Measurements from ENCODE around the gene ARSA. TPM values are rescaled to one million over a fixed set of nuclear protein-coding genes. Genes with fewer than 3 reads are reported as not detected.

The ARSA gene
- total RNA-seq, 4 donors from 2014 or later, result 23.3 to 51.8 (median 30.4) TPM

DNA sequence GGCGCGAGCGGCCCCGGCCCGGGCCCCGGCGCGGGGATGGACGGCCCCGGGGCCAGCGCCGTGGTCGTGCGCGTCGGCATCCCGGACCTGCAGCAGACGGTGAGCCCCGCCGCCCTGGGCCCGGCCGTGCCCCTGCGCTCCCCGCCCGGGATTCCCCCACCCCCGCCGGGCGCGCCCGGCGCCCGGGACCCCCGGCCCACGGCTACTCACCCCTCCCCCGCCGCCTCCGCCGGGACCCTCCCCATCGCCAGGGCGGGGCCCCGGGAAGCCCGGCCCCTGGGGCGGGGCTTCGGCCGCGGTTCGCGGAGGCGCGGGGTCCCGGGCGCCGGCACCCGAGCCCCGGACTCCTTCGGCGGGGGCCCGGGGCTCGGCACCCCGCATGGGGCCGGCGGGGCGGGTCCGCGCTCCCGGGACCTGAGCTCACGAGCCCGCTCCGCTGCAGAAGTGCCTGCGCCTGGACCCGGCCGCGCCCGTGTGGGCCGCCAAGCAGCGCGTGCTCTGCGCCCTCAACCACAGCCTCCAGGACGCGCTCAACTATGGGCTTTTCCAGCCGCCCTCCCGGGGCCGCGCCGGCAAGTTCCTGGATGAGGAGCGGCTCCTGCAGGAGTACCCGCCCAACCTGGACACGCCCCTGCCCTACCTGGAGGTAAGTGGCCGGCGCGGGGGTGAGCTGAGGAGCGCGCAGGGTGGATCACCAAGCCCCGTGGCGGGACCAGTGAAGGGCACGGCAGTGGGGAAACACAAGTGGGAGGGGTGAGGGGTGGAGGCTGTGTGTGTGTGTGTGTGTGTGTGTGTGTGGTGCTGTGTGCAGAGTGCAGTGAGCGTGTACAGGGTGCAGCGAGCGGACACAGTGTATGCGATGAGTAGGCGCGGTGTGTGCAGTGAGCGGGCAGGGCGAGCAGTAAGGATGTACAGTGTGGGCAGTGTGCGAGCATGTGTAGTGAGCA, 46.9 kb upstream of the ARSA start:
- 11 to 12% methylated on average over 36 to 37 of the region's 105 CpGs for WGBS, 2 donors
- DNase-seq (ENCODE audit: low spot score in 2 of 2), result no peak
- TF ChIP-seq, protein P1, sequence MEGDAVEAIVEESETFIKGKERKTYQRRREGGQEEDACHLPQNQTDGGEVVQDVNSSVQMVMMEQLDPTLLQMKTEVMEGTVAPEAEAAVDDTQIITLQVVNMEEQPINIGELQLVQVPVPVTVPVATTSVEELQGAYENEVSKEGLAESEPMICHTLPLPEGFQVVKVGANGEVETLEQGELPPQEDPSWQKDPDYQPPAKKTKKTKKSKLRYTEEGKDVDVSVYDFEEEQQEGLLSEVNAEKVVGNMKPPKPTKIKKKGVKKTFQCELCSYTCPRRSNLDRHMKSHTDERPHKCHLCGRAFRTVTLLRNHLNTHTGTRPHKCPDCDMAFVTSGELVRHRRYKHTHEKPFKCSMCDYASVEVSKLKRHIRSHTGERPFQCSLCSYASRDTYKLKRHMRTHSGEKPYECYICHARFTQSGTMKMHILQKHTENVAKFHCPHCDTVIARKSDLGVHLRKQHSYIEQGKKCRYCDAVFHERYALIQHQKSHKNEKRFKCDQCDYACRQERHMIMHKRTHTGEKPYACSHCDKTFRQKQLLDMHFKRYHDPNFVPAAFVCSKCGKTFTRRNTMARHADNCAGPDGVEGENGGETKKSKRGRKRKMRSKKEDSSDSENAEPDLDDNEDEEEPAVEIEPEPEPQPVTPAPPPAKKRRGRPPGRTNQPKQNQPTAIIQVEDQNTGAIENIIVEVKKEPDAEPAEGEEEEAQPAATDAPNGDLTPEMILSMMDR (IDR thresholded peaks at IDR 0.05), result no peak
- TF ChIP-seq POLR2A (IDR thresholded peaks at IDR 0.05), result no peak
- intact Hi-C loops (cut with DNase I; ENCODE audit: low total_unique reads), result no loop called here
- no peak overlapping the region for H3K4me3 ChIP-seq (ENCODE audit: low read depth, poor library complexity, severe bottlenecking)

DNA sequence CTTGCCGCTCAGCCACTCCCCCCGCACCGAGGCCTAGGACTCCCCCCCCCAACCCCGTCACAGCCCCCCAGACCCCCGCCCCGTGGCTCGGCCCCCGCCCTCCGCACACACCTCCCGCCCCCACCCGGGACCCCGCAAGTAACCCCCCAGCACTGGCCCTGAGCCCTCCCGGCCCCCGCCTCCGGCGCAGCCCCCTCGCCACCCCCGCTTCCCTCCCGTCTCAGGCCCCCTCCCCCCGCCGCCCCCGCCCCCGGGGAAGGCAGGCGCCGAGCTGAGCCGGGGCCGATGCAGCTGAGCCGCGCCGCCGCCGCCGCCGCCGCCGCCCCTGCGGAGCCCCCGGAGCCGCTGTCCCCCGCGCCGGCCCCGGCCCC, 46.2 kb upstream of the ARSA start:
- TF ChIP-seq, protein P1 (IDR thresholded peaks at IDR 0.05), result no peak
- no peak for TF ChIP-seq POLR2A (IDR thresholded peaks at IDR 0.05)
- H3K4me3 ChIP-seq (ENCODE audit: low read depth, poor library complexity, severe bottlenecking), result no peak overlapping the region
- no peak for DNase-seq (ENCODE audit: low spot score in 2 of 2)
- intact Hi-C loops (cut with DNase I; ENCODE audit: low total_unique reads), result no loop called here
- WGBS, 2 donors, result 0% methylated on average over 3 to 7 of the region's 43 CpGs

DNA sequence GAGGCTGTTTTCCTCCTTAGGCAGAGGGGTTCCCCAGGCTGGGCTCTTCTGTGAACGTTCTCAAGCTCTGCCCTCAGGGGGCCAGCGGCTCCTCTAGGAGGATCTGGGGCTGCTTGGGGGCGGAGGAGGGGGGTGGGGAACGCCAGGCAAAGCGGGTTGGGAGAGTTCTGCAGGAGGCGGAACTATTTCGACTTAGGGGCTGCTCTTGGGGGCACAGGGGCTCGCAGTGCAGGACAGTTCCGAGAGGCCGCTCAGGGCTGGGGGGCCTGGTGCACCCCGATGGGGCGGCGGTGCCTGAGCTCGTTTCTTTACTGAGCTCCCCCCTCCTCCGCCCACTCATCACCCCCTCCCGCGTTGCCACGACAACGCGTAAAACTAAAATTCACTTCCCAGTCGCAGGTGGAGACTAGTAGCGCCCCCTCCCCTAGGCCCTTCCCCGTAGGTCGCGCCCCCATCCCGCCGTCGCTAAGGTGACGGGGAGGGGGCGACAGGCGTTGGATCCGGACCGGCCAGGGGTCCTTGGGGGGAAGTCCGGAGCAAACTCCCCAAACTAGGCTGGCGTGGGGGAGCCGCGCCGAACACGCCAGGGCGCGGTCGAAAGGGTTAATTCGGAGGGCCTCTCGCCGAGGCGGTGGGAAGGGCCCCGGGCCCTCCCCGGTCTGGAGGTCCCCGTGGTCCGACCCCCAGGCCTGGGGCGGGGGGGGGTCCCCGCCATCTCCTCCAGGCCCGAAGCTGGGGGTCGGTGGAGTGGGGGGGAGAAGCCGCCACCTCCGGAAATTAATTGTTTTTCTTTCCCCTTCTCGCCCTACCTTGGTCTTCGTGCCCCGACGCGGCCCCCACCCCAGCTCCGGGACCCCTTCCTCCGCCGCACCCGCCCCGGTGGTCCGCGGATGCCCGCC, 45.5 kb upstream of the ARSA start:
- 5 to 6% methylated on average over 52 to 68 of the region's 69 CpGs for WGBS, 2 donors
- DNase-seq (ENCODE audit: low spot score in 2 of 2), result no peak
- no peak for TF ChIP-seq POLR2A (IDR thresholded peaks at IDR 0.05)
- TF ChIP-seq, protein P1 (IDR thresholded peaks at IDR 0.05), result no peak

DNA sequence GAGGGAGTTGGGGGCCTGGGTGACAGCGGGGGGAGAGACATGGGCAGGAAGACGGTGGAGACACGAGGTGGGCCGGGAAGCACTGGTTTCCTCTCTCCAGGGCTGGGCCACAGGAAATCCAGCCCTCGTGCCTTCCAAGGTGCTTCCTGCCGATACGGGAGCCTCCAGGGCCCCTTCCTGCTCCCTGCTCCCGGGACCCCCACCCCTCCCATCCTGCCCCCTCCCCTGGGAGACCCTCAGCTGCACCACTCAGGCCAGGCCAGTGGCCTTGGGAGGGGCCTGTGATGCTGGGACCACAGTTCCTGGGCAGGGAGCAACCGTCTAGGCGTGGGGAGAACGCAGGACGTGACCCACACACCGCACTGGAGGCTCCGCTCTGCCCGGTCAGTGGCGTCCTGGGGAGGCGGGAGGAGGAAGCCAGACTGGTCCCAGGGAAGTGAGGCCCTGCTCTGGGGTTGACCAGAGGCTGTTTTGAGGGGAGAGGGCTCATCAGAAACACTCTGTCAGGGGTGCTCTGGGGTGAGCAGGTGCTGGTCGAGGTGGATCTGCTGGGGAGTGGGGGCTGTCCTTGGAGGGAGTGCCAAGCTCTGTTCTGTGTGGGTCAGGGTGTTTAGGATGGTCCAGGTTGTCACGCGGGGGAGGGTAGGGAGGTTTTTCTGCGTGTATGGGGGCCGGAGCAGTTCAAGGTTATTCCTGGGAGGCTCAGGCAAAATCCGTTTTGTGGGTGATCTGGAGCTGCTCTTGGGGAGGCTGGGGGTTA, 44.7 kb upstream of the ARSA start, which contains the start of gene SHANK3:
TSS of gene SHANK3 (plus strand) at position 353 of the 760 bp plus-strand sequence.
- intact Hi-C loops (cut with DNase I; ENCODE audit: low total_unique reads), result no loop called here
- TF ChIP-seq, protein P1 (IDR thresholded peaks at IDR 0.05), result no peak
- TF ChIP-seq POLR2A (IDR thresholded peaks at IDR 0.05), result no peak
- WGBS, 2 donors, result 50 to 64% methylated on average over 19 to 23 of the region's 23 CpGs
- no peak for DNase-seq (ENCODE audit: low spot score in 2 of 2)
- H3K4me3 ChIP-seq (ENCODE audit: low read depth, poor library complexity, severe bottlenecking), result no peak within 1 kb of the TSS

More for the DNA sequence above, 45.5 kb upstream of the ARSA start:
- no peak overlapping the region for H3K4me3 ChIP-seq (ENCODE audit: low read depth, poor library complexity, severe bottlenecking)
- intact Hi-C loops (cut with DNase I; ENCODE audit: low total_unique reads), result no loop called here

DNA sequence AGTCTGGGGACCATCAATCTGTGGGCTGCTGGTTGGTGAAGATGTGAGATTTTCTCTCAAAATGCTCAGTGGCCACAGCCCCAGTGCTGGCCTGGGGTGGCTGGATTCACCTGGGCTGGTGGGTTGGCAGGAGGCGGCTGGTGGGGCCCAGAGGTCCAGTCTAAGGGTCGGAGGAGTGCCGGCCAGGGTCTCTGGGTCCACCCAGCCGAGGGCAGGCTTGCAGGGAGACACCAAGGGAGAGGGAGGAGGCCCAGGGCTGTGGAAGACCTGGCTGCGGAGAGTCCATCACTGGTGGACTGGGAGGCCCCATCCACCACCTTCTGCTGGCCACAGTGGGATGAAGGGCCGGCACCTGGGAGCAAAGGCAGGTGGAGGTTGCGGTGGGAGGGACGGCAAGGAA, 44.1 kb upstream of the ARSA start:
- DNase-seq (ENCODE audit: low spot score in 2 of 2), result no peak
- no peak for TF ChIP-seq POLR2A (IDR thresholded peaks at IDR 0.05)
- TF ChIP-seq, protein P1 (IDR thresholded peaks at IDR 0.05), result no peak
- H3K4me3 ChIP-seq (ENCODE audit: low read depth, poor library complexity, severe bottlenecking), result no peak overlapping the region
- 72 to 74% methylated on average over 8 of the region's 8 CpGs for WGBS, 2 donors
- intact Hi-C loops (cut with DNase I; ENCODE audit: low total_unique reads), result no loop called here
